Ammon's horn (tissue), 1 donor: ENCODE results near the gene BPNT1.
"Not testable (repeated sequence)": the region's sequence is repeated elsewhere in the genome, so short reads cannot be mapped to it uniquely, and the experiment has no call there.

ENCODE experiments used
- DNase-seq: peaks from one replicate; pipeline ENCODE4 v3.0.0-alpha.2; 2016; ENCODE audit warnings: low spot score

The BPNT1 gene, protein sequence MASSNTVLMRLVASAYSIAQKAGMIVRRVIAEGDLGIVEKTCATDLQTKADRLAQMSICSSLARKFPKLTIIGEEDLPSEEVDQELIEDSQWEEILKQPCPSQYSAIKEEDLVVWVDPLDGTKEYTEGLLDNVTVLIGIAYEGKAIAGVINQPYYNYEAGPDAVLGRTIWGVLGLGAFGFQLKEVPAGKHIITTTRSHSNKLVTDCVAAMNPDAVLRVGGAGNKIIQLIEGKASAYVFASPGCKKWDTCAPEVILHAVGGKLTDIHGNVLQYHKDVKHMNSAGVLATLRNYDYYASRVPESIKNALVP

DNA sequence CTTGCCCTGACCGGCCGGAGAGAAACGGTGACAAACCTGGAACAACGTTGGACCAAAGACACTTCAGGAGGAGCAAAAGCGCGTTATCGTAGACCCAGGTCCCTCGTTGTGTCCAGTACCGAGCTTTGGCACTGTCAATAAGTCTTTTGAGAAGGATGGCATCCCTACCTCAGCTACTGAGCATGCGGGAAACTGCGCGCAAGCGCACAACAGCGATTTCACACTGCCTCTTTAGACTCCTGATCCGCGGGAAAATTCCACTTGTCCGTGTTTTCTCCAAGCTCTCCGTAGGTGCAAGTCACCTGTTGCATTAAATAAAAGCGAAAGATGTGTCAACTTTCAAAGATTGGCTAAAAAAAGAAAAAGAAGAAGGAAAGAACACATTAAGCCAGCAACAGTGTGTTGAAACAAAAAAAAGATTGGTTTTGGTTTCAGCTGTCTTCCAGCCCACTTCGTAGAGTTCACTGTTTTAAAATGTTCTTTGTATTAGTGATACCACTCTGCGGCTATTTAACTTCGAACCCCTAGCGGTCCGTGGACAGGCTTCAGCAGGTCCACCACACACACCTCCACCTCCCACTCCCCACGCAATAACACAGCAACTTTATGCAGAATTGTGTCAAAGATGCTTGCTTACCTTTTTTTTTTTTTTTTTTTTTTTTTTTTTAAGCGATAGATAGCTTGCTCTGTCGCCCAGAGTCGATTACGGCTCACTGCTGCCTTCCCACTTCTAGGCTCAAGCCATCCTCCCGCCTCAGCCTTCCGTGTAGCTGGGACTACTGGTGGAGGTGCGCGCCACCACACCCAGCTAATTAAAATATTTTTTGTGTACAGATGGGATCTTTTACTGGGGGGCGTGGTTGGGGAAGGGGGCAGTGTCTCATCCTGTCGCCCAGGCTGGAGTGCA is at the start of gene BPNT1:
BPNT1 (minus strand) TSS at position 139 of the 907 bp plus-strand sequence. CDS start 9,942 bp downstream, outside the sequence.
- DNase-seq = peak; percentile 94

DNA sequence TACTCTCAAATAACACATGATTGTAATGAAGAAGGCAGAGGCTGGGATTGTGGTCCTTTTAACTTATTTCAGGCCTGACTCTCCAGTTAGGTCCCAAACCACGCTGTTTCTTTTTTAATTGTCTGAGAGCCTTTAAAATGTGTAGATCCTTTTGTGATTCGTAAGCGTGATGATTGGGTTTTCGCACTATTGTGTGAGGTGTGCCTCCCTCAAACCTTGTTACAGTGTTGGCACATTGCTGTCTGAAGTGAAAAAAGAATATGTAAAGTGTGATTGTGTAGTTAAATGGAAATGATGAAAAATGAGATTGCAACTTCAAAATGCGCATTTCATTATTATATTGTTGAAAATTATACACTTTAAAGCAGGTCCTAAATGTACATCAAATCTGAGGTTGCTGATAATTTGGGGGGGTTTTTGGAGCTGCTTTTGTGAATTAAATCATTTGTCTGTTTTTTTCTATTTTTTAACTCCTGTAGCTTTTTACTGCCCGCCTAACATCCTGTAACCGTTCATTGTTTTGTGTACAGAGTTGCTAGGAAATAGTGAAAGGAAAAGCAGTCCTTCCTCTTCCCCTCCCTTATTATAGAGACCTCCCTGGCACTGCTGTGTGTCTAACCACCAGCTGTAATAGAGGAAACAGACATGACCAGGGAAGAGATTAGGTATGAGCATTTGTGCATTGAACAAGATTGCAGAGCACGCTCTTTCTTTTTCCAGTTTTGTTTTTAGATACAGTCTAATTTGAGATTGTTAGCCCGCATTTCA is 47.6 kb upstream of the BPNT1 start:
- DNase-seq = no peak

DNA sequence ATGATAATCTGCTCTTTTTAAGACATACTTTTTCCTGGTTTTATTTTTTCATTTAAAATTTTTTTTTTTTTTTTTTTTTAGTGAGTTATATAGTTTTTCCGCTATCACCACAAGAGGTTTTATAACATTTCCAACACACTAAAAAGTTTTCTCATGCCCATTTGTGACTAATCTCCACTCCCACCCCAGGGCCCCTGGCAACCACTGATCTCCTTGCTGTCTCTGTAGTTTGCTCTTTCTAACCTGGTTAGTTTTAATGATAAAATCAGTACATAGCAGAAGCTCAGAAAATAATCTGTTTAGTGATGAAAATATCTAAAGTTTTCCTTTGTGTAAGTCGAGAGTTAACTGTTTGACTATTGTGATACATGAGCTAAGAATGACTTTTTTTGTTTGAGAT is 46.2 kb upstream of the BPNT1 start:
- DNase-seq = no peak

DNA sequence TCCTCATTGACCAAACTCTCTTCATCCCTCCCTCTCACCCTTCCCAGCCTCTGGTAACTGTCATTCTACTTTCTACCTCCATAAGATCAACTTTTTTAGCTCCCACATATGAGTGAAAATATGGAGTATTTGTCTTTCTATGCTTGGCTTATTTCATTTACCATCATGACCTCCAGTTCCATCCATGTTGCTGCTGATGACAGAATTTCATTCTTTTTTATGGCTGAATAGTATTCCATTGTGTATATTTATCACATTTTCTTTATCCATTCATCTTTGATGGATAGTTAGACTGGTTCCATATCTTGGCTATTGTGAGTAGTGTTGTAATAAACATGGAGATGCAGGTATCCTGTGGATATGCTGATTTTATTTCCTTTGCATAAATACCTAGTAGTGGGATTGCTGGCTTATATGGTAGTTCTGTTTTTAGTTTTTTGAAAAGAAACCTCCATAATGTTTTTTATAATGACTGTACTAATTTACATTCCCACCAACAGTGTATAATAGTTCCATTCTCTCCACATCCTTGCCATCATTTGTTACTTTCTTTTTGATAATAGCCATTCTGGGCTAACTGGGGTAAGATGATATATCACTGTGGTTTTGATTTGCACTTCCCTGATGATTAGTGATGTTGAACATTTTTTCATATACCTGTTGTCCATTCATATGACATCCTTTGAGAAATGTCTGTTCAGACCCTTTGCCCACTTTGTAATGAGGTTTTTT is 40.1 kb upstream of the BPNT1 start:
- no peak for DNase-seq

DNA sequence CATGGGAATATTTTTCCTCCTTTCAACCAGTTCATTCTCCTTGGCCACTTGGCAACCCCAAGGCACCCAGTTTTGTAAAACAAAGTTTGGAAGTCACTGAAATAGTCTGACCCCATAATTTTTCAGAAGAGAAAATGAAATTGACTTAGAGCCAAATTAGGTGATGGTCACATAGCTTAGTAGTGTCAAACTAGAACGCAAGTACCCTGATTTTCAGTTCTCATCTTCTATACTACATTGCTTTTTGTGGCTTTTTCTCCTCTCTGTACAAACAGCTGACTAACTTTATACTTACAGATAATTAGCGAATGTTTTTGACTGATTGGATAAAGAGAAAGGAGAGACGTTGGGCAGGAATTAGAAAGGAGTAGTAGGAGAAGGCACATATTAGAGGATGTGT is 37.5 kb upstream of the BPNT1 start:
- DNase-seq = no peak

DNA sequence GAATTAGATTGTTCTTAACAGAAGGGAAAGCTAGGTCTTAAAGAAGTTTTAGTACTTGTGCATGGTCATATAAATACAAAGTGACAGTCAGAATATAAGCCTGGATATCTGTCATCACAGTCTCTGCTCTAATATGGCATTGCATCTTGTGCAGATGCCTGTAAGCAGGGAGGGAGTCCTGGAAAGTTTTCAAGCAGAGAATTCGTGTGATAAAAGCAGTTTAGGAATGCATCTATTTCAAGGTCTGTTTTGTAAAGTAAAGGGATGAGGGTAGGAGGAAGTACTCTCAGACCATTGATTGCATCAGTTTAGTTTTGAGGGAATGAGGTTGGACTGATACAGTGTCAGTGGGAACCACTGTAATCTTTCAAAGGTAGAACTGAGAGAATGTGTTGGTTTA is 35.0 kb upstream of the BPNT1 start:
- DNase-seq = no peak

DNA sequence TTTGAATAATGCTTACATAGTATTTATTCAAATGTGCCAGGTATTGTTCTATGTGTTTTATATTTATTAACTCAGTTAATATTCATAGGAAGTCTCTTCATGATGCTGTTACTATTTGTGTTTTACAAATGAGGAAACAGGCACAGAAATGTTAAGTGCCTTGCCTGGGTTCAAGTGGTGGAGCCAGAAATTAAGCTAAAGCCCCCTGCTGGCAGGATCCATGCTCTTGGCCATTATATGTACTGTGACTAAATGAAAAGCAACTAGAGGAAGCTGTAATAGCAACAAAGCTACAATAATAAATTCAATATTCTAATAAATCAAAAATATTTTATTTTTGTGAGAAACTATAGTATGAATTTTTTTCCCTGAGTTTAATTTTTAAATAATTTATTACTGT is 34.3 kb upstream of the BPNT1 start:
- no peak for DNase-seq

DNA sequence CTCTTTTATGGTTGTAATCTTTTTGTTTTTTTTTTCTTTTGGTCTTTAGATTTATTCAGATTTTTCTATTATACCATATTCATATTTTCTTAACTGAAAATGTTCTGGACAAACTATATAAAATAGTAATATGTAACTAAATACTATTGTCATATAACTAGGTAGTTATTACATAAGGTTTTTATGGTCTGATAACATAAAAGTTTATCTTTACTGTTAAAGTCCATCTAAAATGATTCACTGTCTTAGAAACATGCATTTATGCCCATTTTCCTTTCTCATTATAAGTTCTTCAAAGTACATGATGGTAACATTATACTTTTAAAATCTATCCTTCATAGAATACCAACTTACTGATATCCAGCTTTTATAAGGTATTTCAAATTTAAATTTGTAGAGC is 33.5 kb upstream of the BPNT1 start:
- no peak for DNase-seq

DNA sequence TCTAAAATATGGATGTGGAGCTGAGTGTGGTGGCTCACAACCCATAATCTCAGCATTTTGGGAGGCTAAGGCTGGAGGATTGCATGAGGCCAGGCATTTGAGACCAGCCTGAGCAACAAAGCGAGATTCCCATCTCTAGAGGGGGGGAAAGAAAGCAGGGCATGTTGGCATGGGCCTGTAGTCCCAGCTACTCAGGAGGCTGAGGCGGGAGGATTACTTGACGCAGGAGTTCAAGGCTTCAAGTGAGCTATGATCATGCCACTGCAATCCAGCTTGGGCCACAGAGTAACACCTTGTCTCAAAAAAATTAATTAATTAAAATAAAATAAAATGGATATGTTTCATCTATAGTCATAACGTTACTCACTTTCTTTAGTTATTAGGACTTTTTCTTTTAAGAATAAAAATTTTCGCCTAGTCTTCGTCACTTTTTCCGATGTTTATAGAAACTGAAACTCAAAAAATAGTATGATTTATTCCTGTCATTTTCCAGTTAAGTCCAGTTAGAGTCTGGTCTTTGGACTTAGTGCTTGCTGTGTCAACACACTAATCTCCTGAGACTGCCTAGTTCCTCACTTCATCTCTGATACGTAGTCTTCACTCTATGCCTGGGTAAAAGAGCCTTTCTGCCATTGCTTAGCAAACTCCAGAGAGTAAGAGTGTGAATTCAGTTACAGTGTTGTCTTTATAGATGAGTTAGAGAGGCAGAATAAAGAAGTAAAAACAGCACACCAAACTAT is 32.4 kb upstream of the BPNT1 start:
- DNase-seq = no peak

DNA sequence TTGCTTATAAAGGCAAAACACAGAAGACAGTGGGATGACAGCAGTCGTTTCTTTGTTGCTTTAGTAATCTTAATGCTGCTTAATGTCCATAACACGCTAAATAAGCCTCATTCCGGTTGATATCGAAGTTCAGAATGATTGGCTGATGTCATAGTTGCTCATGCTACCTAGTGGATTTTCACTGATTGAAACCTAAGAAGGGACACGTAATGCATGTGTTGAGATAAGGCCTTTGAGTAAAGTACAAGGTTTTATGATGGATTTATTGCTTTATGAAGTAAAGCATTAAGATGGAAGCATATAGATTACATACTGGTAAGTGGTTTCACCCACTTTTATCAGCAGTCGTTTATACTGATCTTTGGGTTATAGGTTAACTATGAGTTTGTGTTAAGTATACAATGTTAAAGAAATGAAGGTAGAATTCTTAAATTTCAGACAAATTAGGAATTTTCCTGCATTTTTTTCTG is 29.5 kb upstream of the BPNT1 start:
- no peak for DNase-seq

DNA sequence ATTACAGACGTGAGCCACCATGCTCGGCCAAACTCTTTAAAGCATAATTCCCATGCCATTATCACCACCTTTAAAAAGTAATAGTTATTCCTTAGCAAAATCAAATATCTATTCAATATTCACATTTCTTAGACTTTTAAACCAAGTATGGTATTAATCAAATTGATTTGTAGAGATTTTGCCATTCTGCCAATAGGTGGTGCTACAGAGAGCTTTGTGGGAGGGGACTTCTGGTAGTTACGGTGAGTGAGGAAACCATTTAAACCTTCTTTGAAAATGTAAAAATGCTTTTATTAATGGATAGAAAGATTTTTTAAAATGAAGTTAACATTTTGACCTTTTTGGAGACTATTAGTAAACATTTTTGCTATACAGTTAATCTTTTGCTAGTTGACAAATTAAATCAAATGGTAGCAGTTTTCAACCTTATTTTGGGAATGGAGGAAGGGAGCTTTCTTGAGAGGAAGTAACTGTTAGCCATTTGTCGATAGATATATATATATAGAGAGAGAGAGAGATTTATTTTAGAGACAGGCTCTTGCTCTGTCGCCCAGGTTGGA is 23.6 kb upstream of the BPNT1 start:
- no peak for DNase-seq

DNA sequence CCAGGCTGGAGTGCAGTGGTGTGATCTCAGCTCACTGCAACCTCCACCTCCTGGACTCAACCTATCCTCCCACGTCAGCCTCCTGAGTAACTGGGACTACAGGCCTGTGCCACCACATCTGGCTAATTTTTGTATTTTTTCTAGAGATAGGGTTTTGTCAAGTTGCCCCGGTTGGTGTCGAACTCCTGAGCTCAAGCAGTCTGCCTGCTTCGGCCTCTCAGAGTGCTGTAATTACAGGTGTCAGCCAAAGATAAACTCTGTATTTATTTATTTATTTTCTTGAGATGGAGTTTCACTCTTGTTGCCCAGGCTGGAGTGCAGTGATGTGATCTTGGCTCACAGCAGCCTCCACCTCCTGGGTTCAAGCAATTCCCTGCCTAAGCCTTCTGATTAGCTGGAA is 23.0 kb upstream of the BPNT1 start:
- not testable (repeated sequence) for DNase-seq

DNA sequence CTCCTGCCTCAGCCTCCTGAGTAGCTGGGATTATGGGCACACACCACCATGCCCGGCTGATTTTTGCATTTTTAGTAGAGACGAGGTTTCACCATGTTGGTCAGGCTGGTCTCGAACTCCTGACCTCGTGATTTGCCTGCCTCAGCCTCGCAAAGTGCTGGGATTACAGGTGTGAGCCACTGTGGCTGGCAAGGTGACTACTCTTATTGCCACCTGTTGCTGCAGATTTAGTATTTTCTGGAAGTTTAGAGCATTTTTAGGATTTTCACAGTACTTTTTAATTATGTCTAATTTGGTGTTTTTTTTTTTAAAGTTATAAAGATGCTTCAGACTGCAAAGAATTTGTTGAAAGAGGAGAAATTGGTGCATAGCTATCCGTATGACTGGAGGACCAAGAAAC is 20.9 kb upstream of the BPNT1 start:
- DNase-seq = not testable (repeated sequence)

DNA sequence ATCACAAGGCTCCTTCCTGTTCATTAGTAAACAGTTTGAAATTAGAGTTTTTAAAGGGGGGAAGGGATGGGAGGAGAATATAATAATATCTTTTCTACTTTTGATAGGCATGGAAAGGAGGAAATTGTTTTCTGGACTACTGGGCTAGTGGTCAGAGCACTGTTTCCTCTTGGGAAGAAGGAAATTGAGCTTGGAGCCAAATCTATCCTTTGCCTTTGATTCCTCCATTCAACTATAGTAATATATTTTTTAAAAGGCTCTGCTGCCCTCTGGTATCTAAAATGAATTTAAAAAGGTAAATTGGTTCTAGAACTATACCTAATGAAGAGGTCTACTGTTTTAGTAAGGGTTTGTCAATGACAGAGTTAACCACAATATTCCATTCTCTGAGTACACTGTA is 10.2 kb upstream of the BPNT1 start:
- DNase-seq = no peak

DNA sequence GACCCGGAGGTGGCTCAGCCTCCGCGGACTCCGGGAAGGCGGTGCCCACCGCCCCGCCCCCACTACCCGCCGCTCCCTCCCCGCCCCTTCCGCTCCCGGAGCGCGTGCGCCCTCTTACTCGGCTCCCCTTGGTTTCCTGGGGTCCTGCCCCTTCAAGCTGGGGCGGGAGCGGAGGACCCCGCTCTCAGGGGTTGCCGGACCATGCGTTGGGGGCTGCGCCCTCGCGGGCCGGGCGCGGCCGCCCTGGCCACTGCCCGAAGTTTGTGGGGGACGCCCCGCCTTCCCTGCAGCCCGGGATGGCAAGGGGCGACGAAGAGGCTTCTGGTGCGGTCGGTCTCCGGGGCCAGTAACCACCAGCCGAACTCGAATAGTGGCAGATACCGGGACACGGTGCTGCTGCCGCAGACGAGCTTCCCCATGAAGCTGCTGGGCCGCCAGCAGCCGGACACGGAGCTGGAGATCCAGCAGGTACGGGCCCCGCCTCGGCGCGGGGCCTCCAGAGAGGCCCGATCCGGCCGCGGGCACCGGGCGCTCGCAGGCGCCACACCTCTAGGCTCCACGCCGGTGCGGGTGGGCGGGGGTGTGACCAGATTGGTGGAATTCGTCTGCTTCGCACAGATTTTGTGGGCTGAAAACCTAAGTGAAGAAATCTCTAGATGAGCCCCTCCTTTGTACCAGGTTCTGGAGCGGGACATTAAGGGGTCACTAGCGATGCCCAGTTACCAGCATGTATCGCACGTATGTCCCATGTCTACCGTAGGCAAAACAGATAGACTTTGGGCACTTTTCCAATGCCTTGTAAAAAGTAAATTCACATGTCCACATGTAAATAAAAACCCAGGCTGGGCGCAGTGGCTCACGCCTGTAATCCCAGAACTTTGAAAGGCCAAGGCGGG is 4.7 kb upstream of the BPNT1 start, which contains the start of gene IARS2:
IARS2 (plus strand) TSS at position 117 of the 896 bp plus-strand sequence; CDS start at position 202, 85 bp downstream.
- DNase-seq = peak; percentile 87

DNA sequence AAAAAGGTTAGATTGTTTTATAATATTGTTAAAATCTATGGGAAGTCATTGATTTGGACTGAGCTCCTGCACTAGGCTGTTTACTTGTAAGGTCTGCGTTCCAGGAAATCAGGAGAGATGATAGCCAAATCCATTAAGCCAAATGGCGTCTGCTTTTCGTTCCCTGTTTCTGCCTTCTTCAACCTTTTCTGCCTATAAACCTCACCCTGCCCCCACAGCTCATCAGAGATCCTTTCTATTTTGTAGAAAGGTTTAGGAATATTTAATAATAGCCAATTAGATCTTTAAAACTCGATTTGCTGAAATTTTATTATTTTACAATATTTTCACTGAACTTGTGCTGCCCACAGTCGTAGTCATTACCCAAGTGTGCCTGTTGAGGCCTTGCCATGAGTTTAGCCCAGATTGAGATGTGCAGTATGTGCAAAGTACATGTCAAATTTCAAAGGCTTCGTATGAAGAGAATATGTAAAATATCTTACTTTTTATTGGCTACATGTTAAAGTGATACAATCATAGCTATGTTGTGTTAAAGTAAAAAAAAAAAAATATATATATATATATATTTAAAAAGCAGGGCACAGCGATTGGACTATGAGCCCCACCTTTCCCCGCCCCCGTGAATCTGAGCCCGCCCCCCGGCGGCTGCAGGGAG is 3.9 kb upstream of the BPNT1 start:
- DNase-seq = peak; percentile 6

DNA sequence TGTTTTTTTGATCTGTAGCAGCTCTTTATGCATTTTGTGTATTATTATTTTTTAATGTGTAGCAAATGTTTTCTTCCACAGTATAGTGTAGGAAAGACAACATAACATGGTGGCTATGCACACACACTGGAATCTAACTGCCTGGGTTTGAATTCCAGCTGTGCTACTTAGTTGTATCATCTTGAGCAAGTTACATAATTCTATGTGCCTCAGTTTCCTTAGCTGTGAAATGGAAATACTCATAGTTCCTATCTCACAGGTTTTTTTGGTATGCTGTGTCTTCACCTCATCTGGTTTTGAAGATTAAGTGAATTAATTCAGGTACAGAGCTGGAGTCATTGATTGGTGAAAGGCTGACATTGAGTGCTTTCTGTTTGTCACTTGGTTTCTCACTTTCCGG is 3.1 kb upstream of the BPNT1 start:
- DNase-seq = no peak

DNA sequence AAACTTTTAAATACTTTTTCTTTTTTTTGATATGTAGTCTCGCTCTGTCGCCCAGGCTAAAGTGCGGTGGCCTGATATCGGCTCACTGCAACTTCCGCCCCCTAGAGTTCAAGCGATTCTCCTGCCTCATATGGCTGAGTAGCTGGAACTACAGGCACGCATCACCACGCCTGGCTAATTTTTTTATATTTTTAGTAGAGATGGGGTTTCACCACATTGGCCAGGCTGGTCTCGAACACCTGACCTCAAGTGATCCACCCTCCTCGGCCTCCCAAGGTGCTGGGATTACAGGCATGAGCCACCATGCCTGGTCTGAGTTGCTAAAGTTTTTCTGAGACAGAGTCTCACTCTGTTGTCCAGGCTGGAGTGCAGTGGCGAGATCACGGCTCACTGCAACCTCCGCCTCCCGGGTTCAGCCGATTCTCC is 3.3 kb downstream of the BPNT1 start:
- DNase-seq = not testable (repeated sequence)

DNA sequence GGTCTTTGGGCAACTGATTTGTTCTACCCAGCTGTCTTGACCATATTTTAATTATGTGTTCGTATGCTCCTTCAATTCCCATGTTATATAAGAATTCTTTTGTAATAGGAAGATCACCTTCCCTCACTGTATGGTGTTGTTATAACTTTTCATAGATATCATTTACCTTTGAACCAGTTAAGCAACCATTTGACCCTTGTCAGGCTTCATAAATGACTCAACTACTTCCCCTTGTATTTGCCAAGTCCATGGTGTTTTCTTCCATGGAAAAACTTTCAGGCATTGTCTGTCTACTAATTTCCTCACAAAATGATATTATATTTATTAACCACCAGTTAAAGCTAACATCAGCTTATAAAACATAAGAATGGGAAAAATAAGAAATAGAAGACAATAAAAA is 5.1 kb downstream of the BPNT1 start:
- no peak for DNase-seq
